PFSK-1 (cell line): ENCODE measurements around the gene VWA1.

Source experiments
- FOXP2 ChIP-seq: optimal IDR thresholded peaks from 2 replicates; pipeline ENCODE3; 2011; ENCODE audit warnings: borderline replicate concordance, control low read depth, inconsistent platforms; ENCODE audit not compliant: insufficient read depth; ENCODE audit errors: extremely low read length, extremely low read depth
- POLR2AphosphoS5 ChIP-seq: IDR thresholded peaks from 2 replicates; pipeline ENCODE4 v1.6.1; 2012; ENCODE audit warnings: low read depth, mild to moderate bottlenecking, control low read depth, low read length, moderate library complexity
- REST ChIP-seq, 2 experiments: IDR thresholded peaks; 2 replicates each; pipeline versions ENCODE4 v1.6.1 to v1.8.0; 2011 to 2012; ENCODE audit warnings: low read depth in 2 of 2, low read length in 2 of 2, control low read depth in 1 of 2, inconsistent platforms in 1 of 2, mild to moderate bottlenecking in 1 of 2, moderate library complexity in 1 of 2; ENCODE audit not compliant: insufficient read depth in 1 of 2
- SIN3A ChIP-seq: IDR thresholded peaks from 2 replicates; pipeline ENCODE4 v1.6.1; 2012; ENCODE audit warnings: mild to moderate bottlenecking, low read length, moderate library complexity, borderline replicate concordance; ENCODE audit not compliant: insufficient read depth
- TAF1 ChIP-seq: IDR thresholded peaks from 2 replicates; pipeline ENCODE4 v1.6.1; 2012; ENCODE audit warnings: low read length, control low read depth, borderline replicate concordance; ENCODE audit not compliant: insufficient read depth

GRCh38 chr1:1419363-1419812 lies 16.1 kb upstream of the VWA1 start:
- no peak for TF ChIP-seq REST (IDR thresholded peaks at IDR 0.05; ENCODE audit: insufficient read depth in 1 of 2, low read depth in 2 of 2, low read length in 2 of 2)
- no peak for TF ChIP-seq SIN3A
- TF ChIP-seq TAF1 = no peak
- no peak for TF ChIP-seq POLR2AphosphoS5
- no peak for TF ChIP-seq FOXP2
